ENCODE measurements around the gene GPSM1. TPM values are rescaled to one million over a fixed set of nuclear protein-coding genes. Genes with fewer than 3 reads are reported as not detected.

GPSM1 gene
- total RNA-seq, 1 experiment from 2014 or later, result 14.2 TPM

DNA sequence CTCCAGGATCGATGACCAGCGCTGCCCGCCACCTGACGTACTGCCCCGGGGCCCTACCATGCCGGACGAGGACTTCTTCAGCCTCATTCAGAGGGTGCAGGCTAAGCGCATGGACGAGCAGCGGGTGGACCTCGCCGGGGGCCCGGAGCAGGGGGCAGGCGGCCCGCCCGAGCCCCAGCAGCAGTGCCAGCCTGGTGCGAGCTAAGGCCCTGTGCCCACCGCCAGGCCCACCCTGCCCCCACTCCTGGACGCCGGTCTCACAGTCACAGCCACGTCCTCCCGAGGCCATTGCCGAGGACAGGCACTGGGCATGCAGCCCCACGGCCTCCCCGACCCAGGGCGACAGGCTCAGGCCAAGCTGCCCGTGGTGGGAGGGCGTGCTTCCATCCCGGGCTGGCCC lies 30.7 kb downstream of the GPSM1 start:
- ChIA-PET POLR2A (no interaction called here), CTCF (interaction anchor here (1.2 kb wide), 1 partner anchor 12 kb away, joined by 3 read pairs; no protein-coding TSS in a partner anchor)
- Mint-ChIP-seq H3K9me3 (no peaks in the 10 kb centered on the region), H3K27me3 (ENCODE audit: low read depth) (no peaks in the 10 kb centered on the region), H3K36me3 (no peaks in the 10 kb centered on the region), H3K4me3 (no peak overlapping the region), H3K4me1 (peaks cover 5% of the 10 kb centered on the region), H3K27ac (no peak overlapping the region)
- ATAC-seq (no peak), DNase-seq (ENCODE audit: low spot score) (no peak)
- TF ChIP-seq, protein P1, sequence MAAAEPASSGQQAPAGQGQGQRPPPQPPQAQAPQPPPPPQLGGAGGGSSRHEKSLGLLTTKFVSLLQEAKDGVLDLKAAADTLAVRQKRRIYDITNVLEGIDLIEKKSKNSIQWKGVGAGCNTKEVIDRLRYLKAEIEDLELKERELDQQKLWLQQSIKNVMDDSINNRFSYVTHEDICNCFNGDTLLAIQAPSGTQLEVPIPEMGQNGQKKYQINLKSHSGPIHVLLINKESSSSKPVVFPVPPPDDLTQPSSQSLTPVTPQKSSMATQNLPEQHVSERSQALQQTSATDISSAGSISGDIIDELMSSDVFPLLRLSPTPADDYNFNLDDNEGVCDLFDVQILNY (CRISPR knock-in tag; IDR thresholded peaks at IDR 0.05), result no peak
- TF ChIP-seq, protein P2, sequence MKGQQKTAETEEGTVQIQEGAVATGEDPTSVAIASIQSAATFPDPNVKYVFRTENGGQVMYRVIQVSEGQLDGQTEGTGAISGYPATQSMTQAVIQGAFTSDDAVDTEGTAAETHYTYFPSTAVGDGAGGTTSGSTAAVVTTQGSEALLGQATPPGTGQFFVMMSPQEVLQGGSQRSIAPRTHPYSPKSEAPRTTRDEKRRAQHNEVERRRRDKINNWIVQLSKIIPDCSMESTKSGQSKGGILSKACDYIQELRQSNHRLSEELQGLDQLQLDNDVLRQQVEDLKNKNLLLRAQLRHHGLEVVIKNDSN (CRISPR knock-in tag; IDR thresholded peaks at IDR 0.05), result no peak
- no peak for TF ChIP-seq SMAD4 (CRISPR knock-in tag; IDR thresholded peaks at IDR 0.05)
- no peak for TF ChIP-seq CREM (CRISPR knock-in tag; IDR thresholded peaks at IDR 0.05)
- TF ChIP-seq CBFB (CRISPR knock-in tag; IDR thresholded peaks at IDR 0.05; ENCODE audit: low read depth), result no peak
- TF ChIP-seq, protein P3, sequence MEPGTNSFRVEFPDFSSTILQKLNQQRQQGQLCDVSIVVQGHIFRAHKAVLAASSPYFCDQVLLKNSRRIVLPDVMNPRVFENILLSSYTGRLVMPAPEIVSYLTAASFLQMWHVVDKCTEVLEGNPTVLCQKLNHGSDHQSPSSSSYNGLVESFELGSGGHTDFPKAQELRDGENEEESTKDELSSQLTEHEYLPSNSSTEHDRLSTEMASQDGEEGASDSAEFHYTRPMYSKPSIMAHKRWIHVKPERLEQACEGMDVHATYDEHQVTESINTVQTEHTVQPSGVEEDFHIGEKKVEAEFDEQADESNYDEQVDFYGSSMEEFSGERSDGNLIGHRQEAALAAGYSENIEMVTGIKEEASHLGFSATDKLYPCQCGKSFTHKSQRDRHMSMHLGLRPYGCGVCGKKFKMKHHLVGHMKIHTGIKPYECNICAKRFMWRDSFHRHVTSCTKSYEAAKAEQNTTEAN (CRISPR knock-in tag; IDR thresholded peaks at IDR 0.05), result no peak
- no peak for TF ChIP-seq EMX1 (CRISPR knock-in tag; IDR thresholded peaks at IDR 0.05)
- no peak for TF ChIP-seq ZNF317 (CRISPR knock-in tag; IDR thresholded peaks at IDR 0.05; ENCODE audit: borderline replicate concordance, low read depth)
- TF ChIP-seq ZNF219 (CRISPR knock-in tag; IDR thresholded peaks at IDR 0.05; ENCODE audit: borderline replicate concordance), result no peak
- no peak for TF ChIP-seq SMAD3 (CRISPR knock-in tag; IDR thresholded peaks at IDR 0.05; ENCODE audit: borderline replicate concordance)
- TF ChIP-seq ZNF138 (CRISPR knock-in tag; conservative IDR thresholded peaks at IDR 0.05), result no peak

DNA sequence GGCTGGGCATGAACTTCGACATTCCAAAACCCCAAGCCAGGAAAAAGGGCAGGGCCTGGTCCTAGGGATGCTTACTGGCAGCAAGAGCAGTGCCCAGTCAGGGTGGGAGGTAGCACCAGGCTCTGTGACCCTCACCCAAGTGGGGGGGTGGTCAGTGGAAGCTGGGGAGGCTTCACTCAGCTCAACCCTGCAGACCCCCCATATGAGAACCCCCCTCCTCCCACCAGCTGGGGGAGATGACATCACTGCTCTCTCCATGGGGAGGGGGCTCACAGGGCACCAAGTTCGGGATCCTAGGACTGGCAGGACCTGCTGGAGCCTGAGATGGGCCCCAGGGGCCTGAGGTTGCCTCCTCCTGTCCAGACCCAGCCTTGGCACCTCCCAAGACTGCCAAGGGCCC lies 31.5 kb downstream of the GPSM1 start:
- Mint-ChIP-seq H3K4me1 (peaks cover 5% of the 10 kb centered on the region), H3K27ac (no peak overlapping the region), H3K36me3 (no peaks in the 10 kb centered on the region), H3K27me3 (ENCODE audit: low read depth) (no peaks in the 10 kb centered on the region), H3K4me3 (no peak overlapping the region), H3K9me3 (no peaks in the 10 kb centered on the region)
- CTCF ChIA-PET, result interaction anchor here (1.2 kb wide), 1 partner anchor 13 kb away, joined by 3 read pairs; no protein-coding TSS in a partner anchor
- TF ChIP-seq FOXK1 (CRISPR knock-in tag; IDR thresholded peaks at IDR 0.05), result no peak
- TF ChIP-seq ZNF232 (CRISPR knock-in tag; IDR thresholded peaks at IDR 0.05), result no peak
- TF ChIP-seq PRRX2 (CRISPR knock-in tag; IDR thresholded peaks at IDR 0.05), result no peak
- TF ChIP-seq ZNF416 (CRISPR knock-in tag; IDR thresholded peaks at IDR 0.05), result no peak
- TF ChIP-seq, protein P4, sequence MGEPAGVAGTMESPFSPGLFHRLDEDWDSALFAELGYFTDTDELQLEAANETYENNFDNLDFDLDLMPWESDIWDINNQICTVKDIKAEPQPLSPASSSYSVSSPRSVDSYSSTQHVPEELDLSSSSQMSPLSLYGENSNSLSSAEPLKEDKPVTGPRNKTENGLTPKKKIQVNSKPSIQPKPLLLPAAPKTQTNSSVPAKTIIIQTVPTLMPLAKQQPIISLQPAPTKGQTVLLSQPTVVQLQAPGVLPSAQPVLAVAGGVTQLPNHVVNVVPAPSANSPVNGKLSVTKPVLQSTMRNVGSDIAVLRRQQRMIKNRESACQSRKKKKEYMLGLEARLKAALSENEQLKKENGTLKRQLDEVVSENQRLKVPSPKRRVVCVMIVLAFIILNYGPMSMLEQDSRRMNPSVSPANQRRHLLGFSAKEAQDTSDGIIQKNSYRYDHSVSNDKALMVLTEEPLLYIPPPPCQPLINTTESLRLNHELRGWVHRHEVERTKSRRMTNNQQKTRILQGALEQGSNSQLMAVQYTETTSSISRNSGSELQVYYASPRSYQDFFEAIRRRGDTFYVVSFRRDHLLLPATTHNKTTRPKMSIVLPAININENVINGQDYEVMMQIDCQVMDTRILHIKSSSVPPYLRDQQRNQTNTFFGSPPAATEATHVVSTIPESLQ (CRISPR knock-in tag; IDR thresholded peaks at IDR 0.05), result no peak
- TF ChIP-seq, protein P5, sequence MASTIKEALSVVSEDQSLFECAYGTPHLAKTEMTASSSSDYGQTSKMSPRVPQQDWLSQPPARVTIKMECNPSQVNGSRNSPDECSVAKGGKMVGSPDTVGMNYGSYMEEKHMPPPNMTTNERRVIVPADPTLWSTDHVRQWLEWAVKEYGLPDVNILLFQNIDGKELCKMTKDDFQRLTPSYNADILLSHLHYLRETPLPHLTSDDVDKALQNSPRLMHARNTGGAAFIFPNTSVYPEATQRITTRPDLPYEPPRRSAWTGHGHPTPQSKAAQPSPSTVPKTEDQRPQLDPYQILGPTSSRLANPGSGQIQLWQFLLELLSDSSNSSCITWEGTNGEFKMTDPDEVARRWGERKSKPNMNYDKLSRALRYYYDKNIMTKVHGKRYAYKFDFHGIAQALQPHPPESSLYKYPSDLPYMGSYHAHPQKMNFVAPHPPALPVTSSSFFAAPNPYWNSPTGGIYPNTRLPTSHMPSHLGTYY (CRISPR knock-in tag; IDR thresholded peaks at IDR 0.05), result no peak
- no peak for TF ChIP-seq ZBTB21 (CRISPR knock-in tag; IDR thresholded peaks at IDR 0.05; ENCODE audit: borderline replicate concordance)
- TF ChIP-seq MYBL2 (CRISPR knock-in tag; IDR thresholded peaks at IDR 0.05), result no peak
- no peak for TF ChIP-seq RORB (CRISPR knock-in tag; IDR thresholded peaks at IDR 0.05)
- TF ChIP-seq, protein P6, sequence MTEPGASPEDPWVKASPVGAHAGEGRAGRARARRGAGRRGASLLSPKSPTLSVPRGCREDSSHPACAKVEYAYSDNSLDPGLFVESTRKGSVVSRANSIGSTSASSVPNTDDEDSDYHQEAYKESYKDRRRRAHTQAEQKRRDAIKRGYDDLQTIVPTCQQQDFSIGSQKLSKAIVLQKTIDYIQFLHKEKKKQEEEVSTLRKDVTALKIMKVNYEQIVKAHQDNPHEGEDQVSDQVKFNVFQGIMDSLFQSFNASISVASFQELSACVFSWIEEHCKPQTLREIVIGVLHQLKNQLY (CRISPR knock-in tag; IDR thresholded peaks at IDR 0.05), result no peak
- TF ChIP-seq CBFB (CRISPR knock-in tag; IDR thresholded peaks at IDR 0.05; ENCODE audit: low read depth), result no peak
- TF ChIP-seq ZNF138 (CRISPR knock-in tag; conservative IDR thresholded peaks at IDR 0.05), result no peak
- TF ChIP-seq SOX15 (CRISPR knock-in tag; IDR thresholded peaks at IDR 0.05), result no peak
- TF ChIP-seq, protein P2 (CRISPR knock-in tag; IDR thresholded peaks at IDR 0.05), result no peak
- no peak for TF ChIP-seq JUN (CRISPR knock-in tag; IDR thresholded peaks at IDR 0.05)
- no peak for TF ChIP-seq ETV6 (CRISPR knock-in tag; IDR thresholded peaks at IDR 0.05)
- TF ChIP-seq, protein P7, sequence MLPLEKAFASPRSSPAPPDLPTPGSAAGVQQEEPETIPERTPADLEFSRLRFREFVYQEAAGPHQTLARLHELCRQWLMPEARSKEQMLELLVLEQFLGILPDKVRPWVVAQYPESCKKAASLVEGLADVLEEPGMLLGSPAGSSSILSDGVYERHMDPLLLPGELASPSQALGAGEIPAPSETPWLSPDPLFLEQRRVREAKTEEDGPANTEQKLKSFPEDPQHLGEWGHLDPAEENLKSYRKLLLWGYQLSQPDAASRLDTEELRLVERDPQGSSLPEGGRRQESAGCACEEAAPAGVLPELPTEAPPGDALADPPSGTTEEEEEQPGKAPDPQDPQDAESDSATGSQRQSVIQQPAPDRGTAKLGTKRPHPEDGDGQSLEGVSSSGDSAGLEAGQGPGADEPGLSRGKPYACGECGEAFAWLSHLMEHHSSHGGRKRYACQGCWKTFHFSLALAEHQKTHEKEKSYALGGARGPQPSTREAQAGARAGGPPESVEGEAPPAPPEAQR (CRISPR knock-in tag; IDR thresholded peaks at IDR 0.05), result no peak
- TF ChIP-seq FOXP1 (CRISPR knock-in tag; IDR thresholded peaks at IDR 0.05; ENCODE audit: borderline replicate concordance), result no peak
- TF ChIP-seq RELA (CRISPR knock-in tag; IDR thresholded peaks at IDR 0.05; ENCODE audit: borderline replicate concordance), result no peak
- ATAC-seq, result no peak
- POLR2A ChIA-PET, result no interaction called here
- DNase-seq (ENCODE audit: low spot score), result no peak

All from WTC11 (cell line).